Dermis blood vessel endothelial cell (primary cell): ENCODE data around the gene ZNF597. TPM values are rescaled to one million over a fixed set of nuclear protein-coding genes. Genes with fewer than 3 reads are reported as not detected.
A peak's percentile ranks its signal among the peaks of the same experiment; 100 is the strongest.

Experiments used
- DNase-seq: peaks from one replicate; pipeline ENCODE4 v3.0.0; 2010
- total RNA-seq: library from RNA; depleted of rRNA; stranded (reverse); fragments of >200 nt; gene quantifications from 2 replicates; pipeline ENCODE4 v1.2.3, GENCODE V29; 2014

ZNF597 gene, protein sequence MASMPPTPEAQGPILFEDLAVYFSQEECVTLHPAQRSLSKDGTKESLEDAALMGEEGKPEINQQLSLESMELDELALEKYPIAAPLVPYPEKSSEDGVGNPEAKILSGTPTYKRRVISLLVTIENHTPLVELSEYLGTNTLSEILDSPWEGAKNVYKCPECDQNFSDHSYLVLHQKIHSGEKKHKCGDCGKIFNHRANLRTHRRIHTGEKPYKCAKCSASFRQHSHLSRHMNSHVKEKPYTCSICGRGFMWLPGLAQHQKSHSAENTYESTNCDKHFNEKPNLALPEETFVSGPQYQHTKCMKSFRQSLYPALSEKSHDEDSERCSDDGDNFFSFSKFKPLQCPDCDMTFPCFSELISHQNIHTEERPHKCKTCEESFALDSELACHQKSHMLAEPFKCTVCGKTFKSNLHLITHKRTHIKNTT
- 2.4 and 3.7 TPM in 2 replicates for total RNA-seq

DNA sequence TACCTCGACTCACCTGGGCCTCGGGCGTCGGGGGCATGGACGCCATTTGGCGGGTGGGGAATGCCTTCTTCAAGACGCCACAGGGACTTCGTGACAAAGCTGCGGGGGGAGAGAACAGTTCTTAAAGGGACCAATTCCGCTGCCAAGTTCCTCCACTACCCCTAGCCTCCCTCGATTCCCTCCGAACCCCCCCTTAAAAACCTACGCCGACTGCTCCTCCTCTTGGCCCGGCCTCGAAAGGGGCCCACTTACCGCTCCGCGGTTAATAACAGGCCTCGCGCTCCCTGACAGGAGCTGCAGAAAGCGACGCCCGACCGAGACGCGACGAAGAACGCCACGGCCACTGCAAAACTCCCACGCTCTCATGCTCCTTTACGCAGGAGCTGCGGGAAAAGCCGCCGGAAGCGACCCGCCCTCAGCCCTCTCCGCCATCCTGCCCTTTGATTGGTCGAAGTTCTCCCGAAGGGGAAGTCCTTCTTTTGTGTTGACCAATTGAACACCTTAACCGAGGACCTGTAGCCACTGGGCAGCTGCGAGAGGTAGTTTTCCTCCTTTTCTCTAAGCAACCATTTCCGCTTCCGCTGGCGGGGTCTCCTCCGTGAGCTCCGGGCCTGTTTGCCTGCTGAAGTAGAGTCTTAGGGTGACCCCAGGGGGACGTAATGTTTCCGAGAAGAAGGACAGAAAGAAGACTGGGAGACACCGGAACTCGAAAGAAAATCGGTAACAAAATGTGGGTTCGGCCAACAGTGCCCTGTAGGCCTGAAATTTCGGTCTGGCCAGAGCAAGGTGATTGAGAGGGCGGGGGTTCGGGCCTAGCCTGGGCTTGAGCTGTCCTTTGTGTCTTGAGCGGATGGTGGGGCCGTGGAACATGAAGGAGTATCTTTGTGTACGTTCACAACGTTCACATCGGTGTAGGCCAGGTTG lies at the start of gene ZNF597, which contains the start of gene NAA60:
ZNF597 (minus strand) TSS at position 397 of the 924 bp plus-strand sequence; CDS start at position 46, 351 bp downstream.
NAA60 (plus strand) TSS at position 573 of the 924 bp plus-strand sequence. CDS start 32,548 bp downstream, outside the sequence.
- DNase-seq: peak; percentile 93

DNA sequence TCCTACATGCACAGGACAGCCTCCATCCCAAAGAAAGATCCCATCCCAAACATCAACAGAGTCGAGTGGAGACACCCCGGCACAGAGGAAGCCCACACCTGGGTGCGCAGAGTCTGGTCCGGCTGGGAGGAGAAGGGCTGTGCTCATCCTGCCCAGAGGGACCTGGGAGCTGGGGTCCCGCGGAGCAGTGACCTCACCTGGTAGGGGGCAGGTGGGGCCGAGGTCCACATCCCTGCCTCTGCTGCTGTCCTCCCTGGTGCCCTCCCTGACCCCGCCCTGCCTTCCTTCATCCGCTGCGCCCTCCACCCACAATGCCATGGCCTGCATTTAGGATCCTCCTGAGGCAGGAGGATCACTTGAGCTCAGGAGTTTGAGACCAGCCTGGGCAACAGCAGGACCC lies 49.1 kb upstream of the ZNF597 start:
- no peak for DNase-seq

GRCh38 chr16:3490911-3491629 lies 47.8 kb upstream of the ZNF597 start:
- DNase-seq: peak; percentile 45

- DNase-seq: no peak
Observed at GRCh38 chr16:3488801-3489200, 45.5 kb upstream of the ZNF597 start.

DNA sequence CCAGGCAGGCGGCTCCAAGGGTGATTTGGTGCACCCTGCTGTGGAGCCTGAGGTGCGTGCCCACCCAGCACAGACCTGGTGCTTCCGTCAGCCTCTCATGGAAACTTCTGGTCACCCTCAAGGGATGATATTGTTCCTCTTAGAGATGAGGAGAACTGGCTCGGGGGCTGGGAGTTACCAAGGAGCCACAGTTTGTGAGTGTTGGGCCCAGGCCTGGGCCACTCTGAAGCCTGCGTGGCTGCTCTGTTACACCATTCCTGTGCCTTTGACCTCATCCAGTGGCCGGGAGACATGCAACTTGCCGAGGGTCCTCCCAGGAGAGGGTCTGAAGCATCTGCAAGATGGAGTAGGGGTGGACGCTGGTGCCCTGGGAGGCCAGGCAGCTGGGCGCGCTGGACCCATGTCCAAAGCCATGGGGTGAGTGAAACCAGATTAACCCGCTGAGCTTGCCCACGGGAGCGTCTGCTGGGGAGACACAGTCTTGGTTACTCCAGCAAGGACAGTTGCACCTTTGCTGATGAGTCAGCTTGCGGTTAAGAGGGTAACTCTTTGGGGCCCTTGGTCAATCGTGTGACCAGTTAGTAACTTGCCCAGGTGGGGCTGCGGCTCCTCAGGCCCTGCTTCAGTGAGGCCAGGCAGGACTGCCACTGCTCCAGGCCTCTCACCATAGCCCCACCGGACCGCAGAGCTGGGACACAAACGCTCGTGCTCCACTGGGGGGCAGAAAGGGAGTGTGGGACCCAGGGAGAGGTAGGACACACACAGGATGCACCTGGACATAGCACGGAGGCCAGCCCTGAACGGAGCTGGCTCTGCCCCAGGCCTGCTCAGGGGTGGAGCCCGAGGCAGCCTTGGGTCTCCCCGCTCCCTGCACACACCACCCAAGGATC lies 44.5 kb upstream of the ZNF597 start:
- peak; percentile 56 for DNase-seq

GRCh38 chr16:3486506-3487215 lies 43.4 kb upstream of the ZNF597 start:
- no peak for DNase-seq

DNA sequence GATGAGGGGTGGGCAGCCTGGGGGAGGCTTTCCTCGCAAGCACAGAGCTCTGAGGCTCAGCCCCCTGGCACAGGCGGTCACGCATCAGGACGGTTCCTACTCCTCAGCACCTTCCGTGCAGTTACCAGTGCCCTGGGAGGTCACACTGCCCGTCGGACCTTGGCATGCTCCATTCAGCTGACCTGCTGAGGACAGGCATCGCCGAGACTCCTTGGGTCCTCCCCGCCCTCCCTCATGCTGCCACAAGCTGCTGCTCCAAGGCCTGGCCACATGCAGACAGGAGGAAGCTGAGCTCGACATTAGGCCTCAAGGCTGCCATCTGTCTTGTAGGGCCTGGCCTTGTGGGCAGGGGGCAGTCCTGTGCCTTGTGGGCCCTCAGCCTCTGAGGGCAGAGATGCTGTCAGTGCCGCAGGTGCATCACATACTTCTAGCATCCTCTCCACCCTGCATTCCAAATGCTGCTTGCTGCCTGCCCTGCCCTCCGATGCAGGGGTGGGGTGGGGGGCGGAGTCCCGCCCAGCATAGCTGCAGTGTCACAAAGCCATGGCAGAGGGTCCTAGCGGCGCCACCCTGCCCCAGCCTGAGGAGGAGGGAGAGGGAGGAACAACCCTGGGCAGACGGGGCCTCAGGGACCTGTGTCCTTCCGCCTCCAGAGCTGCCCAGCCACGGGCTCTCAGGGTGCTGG lies 42.7 kb upstream of the ZNF597 start:
- no peak for DNase-seq

DNA sequence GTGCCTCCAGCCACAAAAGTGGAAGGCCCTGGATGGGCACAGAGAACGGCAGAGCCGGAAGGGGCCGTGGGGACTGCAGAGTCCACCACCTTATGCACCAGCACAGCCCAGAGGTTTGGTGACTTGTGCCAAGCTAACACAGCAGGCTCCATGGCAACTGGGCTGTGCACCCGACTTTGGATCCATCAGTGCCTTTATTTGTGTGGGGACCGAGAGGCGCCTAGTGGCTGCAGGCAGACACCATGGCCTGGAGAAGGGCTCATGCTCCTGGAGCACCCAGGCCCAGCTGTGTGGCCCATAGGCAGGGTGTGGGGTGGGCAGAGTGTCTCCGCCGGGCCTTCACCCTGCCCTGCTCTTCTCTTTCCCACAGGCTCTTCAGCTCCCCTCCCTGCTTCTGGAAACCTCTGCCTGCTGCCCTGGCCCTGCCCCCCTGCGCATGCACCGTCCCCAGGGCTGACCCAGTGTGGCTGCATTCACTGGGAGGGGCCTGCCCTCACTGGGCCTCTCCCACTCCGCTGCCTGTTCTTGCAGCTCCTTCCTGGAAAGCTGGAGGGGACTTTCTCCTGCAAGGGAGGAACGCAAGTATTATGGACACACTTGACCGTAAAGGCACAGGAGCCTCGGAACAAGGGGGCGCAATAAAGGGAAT lies 41.9 kb upstream of the ZNF597 start:
- no peak for DNase-seq

DNA sequence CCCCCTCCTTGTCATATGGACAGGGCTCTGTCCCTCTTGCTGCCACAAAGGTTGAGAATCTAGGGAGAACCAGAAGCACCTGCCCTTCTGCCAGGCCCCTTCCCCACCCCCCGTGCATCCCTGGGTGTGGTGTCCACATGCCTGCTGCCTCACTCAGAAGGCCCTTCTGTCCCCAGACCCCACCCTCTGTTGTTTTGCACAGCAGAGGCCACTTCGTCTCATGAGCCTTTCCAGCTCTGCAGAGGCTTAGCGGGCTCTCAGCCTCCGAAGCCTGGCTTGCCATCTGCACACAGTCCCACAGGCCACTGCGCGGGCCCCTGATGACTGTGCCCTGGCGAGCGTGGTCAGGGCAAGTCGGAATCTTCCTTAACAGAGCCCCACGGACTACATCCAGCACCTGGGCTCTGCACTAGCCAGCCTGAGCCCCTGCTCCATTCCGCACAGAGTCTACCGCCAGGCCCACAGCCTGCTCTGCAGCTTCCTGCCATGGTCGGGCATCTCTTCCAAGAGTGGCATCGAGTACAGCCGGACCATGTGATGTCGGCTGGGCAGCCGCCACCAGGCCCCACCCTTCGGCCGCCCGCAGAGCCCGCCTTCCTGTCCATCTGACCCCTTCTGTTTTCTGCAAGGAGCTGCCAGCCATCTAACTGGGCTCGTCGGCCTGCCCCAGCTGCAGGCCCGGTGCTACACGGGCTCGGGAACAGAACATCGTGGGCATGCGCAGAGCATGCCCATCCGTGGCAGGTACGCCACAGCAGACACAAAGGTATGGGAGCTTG lies 41.2 kb upstream of the ZNF597 start:
- no peak for DNase-seq

GRCh38 chr16:3482659-3483241 lies 39.4 kb upstream of the ZNF597 start:
- DNase-seq: no peak

GRCh38 chr16:3481696-3482658 lies 38.7 kb upstream of the ZNF597 start:
- no peak for DNase-seq

- DNase-seq: peak; percentile 13
Observed at GRCh38 chr16:3480901-3481695, 37.8 kb upstream of the ZNF597 start.

- no peak for DNase-seq
Observed at GRCh38 chr16:3479654-3480216, 36.4 kb upstream of the ZNF597 start.

- DNase-seq: no peak
Observed at GRCh38 chr16:3478242-3478925, 35.1 kb upstream of the ZNF597 start.

- DNase-seq: no peak
Observed at GRCh38 chr16:3476409-3476808, 33.1 kb upstream of the ZNF597 start.
